Right kidney (tissue), 1 donor: ENCODE results near the gene MT1F.

Source experiments
- DNase-seq: peaks from one replicate; pipeline ENCODE4 v3.0.0-alpha.2; 2016

Gene MT1F

DNA sequence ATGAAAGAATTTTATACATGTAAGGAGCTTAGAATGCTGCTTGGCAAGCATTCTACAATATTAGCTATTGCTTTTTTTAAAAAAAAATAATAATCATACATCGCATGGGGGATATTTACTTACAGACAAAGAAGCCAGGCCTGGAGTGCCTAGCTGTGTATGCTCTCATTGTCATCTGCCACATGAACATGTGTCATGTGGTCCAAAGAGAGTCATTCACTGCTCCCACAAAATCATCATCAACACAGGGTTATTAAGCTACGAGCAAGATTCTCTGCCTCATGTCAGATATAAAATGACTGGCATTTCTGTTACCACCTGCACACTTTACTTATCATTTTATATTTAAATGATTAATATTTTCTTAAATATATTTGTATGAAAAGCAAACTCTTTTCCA is 34.1 kb upstream of the MT1F start:
- no peak for DNase-seq

DNA sequence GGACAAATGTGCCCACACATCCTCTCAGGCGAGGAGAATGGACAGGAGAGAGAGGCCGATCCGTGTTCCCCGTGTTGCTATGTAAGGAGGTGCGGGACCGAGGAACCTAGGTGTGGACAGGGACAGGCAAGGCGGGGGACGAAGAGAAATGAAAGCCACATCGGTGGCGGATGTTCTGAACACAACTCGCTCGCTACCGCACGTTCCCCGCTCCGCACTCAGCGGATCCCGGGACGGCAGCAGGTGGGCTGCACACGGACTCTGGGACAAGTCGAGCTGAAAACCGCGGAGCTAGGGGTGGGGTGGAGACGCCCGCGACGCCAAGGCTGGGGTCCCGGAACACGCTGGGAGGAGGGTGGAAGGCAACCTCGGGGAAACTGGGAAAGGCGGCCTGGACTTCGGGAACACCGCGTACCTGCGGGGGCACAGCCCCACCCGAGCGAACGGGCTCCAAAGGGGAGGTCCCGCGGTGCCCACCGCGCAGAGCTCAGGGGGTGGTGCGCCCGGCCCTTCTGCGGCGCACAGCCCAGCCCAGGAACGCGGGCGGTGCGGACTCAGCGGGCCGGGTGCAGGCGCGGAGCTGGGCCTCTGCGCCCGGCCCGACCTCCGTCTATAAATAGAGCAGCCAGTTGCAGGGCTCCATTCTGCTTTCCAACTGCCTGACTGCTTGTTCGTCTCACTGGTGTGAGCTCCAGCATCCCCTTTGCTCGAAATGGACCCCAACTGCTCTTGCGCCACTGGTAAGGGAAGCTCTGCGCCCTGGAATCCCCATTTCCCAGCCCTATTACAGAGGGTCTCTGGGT is 32.4 kb upstream of the MT1F start, which contains the start of gene MT1E:
TSS of gene MT1E (plus strand) at position 642 of the 803 bp plus-strand sequence. CDS start at position 713, 71 bp downstream.
- peak; percentile 72 for DNase-seq

DNA sequence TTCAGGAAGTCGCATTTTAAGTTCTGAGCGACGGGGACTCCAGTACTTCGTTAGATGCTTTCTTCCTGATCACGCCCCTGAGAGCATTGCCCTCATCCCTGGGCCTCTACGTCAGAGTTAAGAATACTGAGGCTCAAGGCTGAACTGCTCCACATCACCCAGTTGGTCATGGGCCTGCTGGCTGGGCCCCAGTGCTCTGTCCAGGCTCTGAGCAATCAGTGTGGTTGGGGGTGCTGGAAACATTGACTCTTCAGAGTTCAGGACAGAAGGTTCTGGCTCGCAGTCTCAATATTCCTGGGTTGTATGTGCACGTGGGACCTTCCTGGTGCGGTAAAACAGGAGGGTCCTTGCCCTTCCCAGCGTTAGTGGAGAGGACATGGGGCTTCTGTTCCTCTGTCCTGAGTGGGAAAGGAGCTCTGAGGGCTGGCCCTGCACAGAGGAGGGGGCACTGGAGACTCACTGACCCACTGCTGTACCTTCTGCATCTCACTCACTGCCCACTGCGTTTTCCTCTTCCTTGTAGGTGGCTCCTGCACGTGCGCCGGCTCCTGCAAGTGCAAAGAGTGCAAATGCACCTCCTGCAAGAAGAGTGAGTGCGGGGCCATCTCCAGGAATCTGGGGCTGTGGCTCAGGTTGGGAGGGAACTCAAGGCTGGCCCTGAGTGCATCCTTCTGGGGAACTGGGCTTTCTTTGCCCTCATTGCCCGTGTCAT is 31.7 kb upstream of the MT1F start:
- no peak for DNase-seq

DNA sequence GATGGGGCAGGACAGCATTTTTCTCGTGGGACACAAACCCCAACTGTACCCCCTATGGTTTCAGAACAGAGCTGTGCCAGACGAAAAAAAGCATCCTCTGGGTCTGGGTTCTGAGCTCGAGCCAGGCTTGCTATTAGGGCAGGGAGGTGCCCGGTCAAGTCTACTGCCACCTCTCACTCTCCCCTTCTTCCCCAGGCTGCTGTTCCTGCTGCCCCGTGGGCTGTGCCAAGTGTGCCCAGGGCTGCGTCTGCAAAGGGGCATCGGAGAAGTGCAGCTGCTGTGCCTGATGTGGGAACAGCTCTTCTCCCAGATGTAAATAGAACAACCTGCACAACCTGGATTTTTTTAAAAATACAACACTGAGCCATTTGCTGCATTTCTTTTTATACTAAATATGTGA is 31.1 kb upstream of the MT1F start:
- DNase-seq = no peak

DNA sequence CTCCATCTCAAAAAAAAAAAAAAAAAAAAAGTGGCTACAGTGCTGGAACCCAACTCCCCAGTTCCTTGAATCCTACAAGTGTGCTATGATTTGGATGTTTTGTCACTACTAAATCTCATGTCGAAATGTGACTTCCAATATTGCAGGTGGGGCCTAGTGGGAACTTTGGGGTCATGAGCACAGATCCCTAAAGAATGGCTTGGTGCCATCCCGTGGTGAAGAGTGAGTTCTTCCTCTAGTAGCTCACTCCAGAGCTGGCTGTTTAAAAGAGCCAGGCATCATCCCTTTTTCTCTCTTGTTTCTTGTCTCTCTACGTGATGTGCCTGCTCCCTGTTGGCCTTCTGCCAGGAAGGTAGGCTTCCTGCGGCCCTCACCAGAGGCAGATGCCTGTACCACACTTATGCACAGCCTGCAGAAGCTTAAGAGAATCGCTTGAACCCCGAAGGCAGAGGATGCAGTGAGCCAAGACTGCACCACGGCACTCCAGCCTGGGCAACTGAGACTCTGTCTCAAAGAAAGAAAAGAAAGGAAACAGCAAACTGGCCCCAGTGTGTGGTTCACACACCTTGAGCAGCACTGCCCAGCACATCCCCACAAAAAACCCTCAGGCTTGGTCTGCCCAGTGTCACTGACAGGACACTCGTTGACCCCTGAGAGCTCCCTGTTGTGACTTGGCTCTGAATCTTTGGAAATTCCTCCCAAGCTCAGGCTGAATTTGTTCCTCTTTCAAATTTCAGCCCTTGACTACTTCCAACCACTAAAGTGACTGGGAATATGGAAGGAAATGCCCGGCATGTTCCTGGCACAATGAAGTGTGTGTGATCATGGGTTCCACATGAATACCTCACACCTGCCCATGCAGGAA is 29.0 kb upstream of the MT1F start:
- DNase-seq = no peak

DNA sequence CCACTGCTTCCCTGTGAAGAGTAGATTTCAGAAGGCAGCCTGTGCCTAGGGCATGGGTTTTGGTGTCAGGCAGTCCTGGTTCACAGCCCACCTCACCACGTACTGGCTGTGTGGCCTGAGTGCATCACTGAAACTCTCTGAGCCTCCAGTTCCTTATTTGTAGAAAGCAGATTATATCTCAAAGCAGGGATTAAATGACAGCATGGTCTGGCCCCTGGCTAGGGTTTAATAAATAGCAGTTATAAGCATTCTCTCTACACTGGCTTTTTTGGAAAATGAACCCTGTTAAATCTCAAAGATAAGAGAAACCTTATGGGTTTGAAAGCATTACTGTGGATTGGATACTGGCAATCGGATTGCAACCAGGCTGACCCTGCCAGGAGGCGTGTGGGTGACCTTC is 28.2 kb upstream of the MT1F start:
- DNase-seq = no peak

DNA sequence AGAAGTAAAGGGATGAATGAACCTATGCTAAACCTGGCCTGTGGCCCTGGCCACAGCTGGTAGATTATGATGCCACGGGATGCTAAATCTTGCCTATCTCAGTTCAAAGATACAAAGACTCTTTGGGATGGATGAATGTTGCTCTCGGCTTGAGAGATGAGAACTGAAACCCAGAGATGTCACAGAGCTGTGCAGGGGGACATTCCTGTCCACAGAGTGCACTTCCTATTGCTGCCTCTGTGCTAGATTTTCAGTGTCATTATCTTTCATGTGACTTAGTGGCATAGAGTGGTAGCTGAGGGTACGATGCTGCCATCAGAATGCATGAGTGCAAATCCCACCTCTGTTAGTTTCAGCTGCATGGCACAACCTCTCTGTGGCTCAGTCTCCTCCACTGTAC is 27.6 kb upstream of the MT1F start:
- DNase-seq = no peak

DNA sequence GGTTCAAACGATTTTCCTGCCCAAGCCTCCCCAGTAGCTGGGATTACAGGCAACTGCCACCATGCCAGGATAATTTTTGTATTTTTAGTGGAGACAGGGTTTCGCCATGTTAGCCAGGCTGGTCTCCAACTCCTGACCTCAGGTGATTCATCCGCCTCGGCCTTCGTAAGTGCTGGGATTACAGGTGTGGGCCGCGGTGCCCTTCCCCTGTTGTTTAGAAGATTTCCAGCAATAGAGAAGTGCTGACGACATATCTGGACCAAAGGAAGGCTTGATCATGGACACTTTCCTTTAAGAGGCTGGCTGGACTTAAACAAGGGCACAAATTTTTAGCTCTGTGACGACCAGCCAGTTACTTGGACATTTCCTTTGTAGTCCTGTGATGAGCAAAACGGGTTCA is 26.6 kb upstream of the MT1F start:
- DNase-seq = no peak

DNA sequence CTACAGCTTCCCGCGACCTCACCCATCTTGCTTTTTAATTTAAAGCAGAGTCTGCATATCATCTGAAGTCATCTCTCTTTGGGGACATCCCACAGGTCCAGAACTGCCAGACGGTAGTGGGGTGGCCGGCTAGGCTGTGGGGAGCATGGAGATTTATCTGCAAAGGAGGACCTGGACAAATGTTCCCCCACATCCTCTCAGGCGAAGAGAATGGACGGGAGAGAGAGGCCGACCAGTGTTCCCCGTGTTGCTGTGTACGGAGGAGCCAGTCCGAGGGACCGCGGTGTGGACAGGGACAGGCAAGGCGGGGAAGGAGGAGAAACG is 26.0 kb upstream of the MT1F start:
- DNase-seq = no peak

DNA sequence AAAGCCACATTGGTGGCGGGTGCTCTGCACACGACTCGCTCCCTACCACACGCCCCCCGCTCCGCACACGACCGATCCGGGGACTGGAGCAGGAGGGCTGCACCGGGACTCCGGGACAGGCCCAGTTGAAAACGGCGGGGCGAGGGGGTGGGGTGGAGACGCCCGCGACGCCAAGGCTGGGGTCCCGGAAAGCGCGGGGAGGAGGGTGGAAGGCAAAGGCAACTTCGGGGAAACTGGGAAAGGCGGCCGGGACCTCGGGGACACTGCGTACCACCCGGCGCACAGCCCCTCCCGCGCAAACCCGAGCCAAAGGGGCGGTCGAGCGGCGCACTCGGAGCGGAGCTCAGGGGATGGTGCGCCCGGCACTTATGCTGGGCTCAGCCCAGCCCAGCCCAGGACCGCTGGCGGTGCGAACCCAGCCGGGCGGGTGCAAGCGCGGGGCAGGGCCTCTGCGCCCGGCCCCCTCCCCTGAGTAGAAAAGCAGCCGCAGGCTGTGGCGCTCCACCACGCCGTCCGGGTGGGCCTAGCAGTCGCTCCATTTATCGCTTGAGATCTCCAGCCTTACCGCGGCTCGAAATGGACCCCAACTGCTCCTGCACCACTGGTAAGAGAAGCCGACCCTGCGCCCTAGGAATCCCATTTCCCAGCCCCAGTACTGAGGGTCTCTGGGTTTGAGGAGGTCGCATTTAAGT is 25.5 kb upstream of the MT1F start, which contains the start of gene MT1M:
TSS of gene MT1M (plus strand) at position 504 of the 692 bp plus-strand sequence. CDS start at position 577, 73 bp downstream.
- peak; percentile 67 for DNase-seq

DNA sequence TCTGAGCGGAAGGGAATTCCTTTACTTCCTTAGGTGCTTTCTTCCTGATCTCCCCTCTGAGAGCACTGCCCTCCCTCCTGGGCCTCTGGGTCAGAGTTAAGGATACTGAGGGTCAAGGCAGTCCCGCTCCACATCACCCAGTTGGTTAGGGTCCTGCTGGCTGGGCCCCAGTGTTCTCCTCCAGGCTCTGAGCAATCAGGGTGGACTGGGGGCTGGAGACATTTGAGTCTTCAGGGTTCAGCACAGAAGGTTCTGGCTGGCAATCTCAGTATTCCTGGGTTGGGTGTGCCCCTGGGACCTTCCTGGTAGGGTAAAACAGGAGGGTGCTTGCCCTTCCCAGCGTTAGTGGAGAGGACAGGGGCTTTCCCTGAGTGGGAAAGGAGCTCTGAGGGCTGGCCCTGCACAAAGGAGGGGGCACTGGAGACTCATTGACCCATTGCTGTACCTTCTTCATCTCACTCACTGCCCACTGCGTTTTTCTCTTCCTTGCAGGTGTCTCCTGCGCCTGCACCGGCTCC is 24.9 kb upstream of the MT1F start:
- no peak for DNase-seq

DNA sequence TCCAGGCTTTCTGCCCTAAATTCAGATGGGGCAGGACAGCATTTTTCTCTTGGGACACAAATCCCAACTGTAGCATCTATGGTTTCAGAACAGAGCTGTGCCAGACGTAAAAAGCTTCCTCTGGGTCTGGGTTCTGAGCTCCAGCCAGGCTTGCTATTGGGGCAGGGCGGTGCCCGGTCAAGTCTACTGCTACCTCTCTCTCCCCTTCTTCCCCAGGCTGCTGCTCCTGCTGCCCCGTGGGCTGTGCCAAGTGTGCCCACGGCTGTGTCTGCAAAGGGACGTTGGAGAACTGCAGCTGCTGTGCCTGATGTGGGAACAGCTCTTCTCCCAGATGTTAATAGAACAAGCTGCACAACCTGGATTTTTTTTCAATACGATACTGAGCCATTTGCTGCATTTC is 24.2 kb upstream of the MT1F start:
- DNase-seq = no peak

DNA sequence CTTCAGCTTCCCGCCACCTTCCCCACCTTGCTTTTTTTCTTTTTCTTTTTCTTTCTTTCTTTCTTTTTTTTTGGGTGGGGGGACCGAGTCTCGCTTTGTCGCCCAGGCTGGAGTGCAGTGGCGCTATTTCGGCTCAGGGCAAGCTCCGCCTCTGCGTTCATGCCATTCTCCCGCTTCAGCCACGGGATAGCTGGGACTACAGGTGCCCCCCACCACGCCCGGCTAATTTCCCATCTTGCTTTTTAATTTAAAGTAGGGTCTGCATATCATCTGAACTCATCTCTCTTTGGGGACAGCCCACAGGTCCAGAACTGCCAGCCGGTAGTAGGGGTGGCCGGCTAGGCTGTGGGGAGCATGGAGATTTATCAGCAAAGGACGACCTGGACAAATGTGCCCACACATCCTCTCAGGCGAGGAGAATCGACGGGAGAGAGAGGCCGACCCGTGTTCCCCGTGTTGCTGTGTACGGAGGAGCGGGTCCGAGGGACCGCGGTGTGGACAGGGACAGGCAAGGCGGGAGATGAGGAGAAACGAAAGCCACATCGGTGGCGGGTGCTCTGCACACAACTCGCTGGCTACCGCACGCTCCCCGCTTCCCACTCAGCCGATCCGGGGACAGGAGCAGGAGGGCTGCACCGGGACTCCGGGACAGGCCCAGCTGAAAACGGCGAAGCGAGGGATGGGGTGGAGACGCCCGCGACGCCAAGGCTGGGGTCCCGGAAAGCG is 22.9 kb upstream of the MT1F start:
- DNase-seq = peak; percentile 49

DNA sequence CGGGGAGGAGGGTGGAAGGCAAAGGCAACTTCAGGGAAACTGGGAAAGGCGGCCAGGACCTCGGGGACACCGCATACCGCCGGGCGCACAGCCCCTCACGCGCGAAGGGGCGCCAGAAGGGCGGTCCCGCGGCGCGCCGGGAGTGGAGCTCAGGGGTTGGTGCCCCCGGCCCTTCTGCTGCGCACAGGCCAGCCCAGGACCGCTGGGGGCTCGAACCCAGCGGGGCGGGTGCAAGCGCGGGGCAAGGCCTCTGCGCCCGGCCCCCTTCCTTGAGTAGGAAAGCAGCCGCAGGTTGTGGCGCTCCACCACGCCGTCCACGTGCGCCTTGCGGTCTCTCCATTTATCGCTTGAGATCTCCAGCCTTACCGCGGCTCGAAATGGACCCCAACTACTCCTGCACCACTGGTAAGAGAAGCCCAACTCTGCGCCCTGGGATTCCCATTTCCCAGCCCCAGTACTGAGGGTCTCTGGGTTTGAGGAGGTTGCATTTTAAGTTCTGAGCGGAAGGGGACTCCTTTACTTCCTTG is 22.3 kb upstream of the MT1F start:
- no peak for DNase-seq

DNA sequence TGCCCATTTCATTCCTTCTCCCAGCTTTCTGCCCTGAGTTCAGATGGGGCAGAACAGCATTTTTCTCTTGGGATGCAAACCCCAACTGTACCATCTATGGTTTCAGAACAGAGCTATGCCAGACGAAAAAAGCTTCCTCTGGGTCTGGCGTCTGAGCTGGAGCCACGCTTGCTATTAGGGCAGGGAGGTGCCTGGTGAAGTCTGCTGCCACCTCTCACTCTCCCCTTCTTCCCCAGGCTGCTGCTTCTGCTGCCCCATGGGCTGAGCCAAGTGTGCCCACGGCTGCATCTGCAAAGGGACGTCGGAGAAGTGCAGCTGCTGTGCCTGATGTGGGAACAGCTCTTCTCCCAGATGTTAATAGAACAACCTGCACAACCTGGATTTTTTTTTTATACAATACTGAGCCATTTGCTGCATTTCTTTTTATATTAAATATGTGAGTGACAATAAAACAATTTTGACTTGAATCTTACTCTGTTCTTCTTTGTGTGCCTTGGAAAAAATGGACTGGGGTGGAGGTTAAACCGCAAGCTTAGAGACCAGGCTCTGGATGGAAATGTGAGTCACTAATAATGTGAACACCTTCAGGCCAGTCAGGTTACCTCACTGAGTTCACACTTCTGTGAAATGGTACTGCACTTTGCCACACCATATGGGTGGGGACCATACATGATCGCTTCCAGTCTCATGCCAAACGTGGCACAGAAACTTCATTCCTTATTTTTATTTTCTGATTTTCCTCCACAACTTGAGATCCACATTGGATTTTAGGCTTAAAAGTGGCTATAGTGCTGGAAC is 20.9 kb upstream of the MT1F start:
- DNase-seq = no peak

DNA sequence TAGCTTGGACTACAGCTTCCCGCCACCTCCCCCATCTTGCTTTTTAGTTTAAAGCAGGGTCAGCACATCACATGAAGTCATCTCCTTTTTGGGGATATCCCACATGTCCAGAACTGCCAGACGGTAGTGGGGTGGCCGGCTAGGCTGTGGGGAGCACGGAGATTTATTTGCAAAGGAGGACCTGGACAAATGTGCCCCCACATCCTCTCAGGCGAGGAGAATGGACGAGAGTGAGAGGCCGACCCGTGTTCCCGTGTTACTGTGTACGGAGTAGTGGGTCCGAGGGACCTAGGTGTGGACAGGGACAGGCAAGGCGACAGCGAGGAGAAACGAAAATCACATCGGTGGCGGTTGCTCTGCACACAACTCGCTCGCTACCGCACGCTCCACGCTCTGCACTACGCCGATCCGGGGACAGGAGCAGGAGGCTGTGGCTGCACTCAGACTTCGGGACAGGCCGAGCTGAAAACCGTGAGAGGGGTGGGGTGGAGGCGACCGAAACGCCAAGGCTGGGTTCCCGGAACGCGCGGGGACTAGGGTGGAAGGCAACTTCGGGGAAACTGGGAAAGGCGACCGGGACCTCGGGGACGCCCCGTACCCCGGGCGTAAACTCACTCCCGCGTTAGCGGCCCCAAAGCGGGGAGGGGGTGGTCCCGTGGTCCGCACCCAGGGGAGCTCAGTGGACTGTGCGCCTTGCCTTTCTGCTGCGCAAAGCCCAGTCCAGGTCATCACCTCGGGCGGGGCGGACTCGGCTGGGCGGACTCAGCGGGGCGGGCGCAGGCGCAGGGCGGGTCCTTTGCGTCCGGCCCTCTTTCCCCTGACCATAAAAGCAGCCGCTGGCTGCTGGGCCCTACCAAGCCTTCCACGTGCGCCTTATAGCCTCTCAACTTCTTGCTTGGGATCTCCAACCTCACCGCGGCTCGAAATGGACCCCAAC is 19.7 kb upstream of the MT1F start, which contains the start of gene MT1A:
TSS of gene MT1A (plus strand) at position 853 of the 937 bp plus-strand sequence. CDS start at position 926, 73 bp downstream.
- DNase-seq = peak; percentile 61

DNA sequence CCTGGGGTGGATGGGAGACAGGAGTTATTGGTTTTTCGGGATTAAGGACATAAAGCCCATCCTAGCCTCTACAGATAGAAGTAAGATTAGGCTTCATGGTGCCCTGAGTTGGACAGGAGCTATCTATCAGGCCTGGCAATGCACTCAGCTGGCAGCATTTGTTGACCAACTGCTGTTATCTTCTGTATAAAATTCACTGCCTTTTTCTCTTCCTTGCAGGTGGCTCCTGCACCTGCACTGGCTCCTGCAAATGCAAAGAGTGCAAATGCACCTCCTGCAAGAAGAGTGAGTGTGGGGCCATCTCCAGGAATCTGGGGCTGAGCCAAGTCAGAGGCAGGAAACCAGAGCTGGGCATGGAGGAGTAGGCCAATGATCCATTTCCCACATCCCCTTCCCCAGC is 18.7 kb upstream of the MT1F start:
- no peak for DNase-seq

DNA sequence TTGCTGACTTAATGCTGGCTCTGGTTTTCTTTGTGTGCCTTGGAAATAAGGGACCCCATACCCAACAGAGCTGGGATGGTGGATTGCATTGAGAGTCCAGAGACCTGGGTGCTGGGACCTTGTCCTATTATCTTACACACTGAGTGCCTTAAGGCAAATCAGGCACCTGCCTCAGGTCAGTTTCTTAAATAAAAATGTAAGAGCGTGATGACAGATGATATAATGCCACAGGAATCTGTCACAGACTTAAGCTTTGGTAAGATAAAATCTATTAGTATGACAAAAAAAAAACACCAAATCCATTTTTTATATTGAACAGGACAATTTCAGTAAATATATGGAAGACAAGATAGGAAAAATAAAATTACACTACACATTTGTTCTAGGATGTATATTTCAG is 17.7 kb upstream of the MT1F start:
- no peak for DNase-seq

DNA sequence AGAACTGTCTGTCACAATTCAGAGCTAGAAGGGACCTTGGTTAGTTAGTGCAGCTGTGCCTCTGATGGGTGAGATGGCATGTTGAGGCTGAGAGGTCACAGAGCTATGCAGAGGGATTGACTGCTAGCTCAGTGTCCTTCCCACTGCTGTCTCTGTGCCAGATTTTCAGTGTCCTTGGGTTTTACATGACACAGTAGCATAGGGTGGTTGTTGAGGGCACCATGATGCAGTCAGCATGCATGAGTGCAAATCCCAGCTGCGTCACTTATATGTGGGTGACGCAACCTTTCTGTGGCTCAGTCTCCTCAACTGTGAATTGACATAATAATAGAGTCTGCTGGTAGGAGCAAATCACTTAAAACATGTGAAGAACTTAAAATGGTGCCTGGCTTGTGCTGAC is 16.6 kb upstream of the MT1F start:
- DNase-seq = no peak
